DOHH2 (cell line): Measurements from ENCODE around the gene SPAG16.

Experiments used
- H3F3A ChIP-seq: fragments of 200-600 bp; sonication (generic), shearing (Covaris generic); 2 replicates; pipeline ENCODE4 v1.6.0; 2016; ENCODE audit warnings: antibody characterized with exemption, mild to moderate bottlenecking; ENCODE audit not compliant: control insufficient read depth, insufficient read depth
- H3K27ac ChIP-seq: fragments of 200-600 bp; sonication (generic); 2 replicates; pipeline ENCODE4 v1.5.1; 2014; ENCODE audit warnings: low read depth, mild to moderate bottlenecking, low read length, moderate library complexity
- H3K27me3 ChIP-seq: fragments of 200-600 bp; sonication (generic); 2 replicates; pipeline ENCODE4 v1.6.1; 2014; ENCODE audit warnings: mild to moderate bottlenecking, low read length, mixed read lengths; ENCODE audit not compliant: control insufficient read depth
- H3K36me3 ChIP-seq: fragments of 200-600 bp; sonication (generic); 2 replicates; pipeline ENCODE4 v1.6.1; 2014; ENCODE audit warnings: mild to moderate bottlenecking, low read length, moderate library complexity, mixed read lengths; ENCODE audit not compliant: control insufficient read depth
- H3K4me1 ChIP-seq: fragments of 200-600 bp; sonication (generic); 2 replicates; pipeline ENCODE4 v1.6.1; 2014; ENCODE audit warnings: mild to moderate bottlenecking, low read length, mixed read lengths; ENCODE audit not compliant: control insufficient read depth
- H3K4me2 ChIP-seq: fragments of 200-600 bp; sonication (generic); 2 replicates; pipeline ENCODE4 v1.6.0; 2014; ENCODE audit warnings: mild to moderate bottlenecking, low read length, moderate library complexity
- H3K4me3 ChIP-seq: fragments of 200-600 bp; sonication (generic); 2 replicates; pipeline ENCODE4 v1.5.1; 2014; ENCODE audit warnings: mild to moderate bottlenecking, low read length, mixed read lengths
- H3K79me2 ChIP-seq: fragments of 200-600 bp; sonication (generic); 2 replicates; pipeline ENCODE4 v1.6.1; 2014; ENCODE audit warnings: mild to moderate bottlenecking, low read length, mixed read lengths; ENCODE audit not compliant: control insufficient read depth
- H3K9me2 ChIP-seq: fragments of 200-600 bp; sonication (generic); replicated peaks from 2 replicates; pipeline ENCODE4 v1.6.1; 2014; ENCODE audit warnings: mild to moderate bottlenecking, low read length, mixed read lengths; ENCODE audit not compliant: control insufficient read depth
- H3K9me3 ChIP-seq: fragments of 200-600 bp; sonication (generic); 2 replicates; pipeline ENCODE4 v1.6.1; 2014; ENCODE audit warnings: antibody characterized with exemption, low read length, mixed read lengths; ENCODE audit not compliant: control insufficient read depth, insufficient read depth
- H4K20me1 ChIP-seq: fragments of 200-600 bp; sonication (generic); 2 replicates; pipeline ENCODE4 v1.6.0; 2014; ENCODE audit warnings: low read depth, mild to moderate bottlenecking, antibody characterized with exemption, low read length, moderate library complexity; ENCODE audit not compliant: control insufficient read depth, insufficient read depth
- EZH2phosphoT487 ChIP-seq: fragments of 200-600 bp; sonication (generic); IDR thresholded peaks from 2 replicates; pipeline ENCODE4 v1.6.1; 2017; ENCODE audit warnings: borderline replicate concordance, mild to moderate bottlenecking, antibody characterized with exemption, low read length, moderate library complexity, mixed read lengths
- TF ChIP-seq, protein P1 (sequence below): fragments of 200-600 bp; sonication (generic); IDR thresholded peaks from one replicate; pipeline ENCODE4 v1.5.1; 2014; ENCODE audit warnings: antibody characterized with exemption, mild to moderate bottlenecking, low read depth, low read length; ENCODE audit not compliant: poor library complexity, severe bottlenecking

The SPAG16 gene

DNA sequence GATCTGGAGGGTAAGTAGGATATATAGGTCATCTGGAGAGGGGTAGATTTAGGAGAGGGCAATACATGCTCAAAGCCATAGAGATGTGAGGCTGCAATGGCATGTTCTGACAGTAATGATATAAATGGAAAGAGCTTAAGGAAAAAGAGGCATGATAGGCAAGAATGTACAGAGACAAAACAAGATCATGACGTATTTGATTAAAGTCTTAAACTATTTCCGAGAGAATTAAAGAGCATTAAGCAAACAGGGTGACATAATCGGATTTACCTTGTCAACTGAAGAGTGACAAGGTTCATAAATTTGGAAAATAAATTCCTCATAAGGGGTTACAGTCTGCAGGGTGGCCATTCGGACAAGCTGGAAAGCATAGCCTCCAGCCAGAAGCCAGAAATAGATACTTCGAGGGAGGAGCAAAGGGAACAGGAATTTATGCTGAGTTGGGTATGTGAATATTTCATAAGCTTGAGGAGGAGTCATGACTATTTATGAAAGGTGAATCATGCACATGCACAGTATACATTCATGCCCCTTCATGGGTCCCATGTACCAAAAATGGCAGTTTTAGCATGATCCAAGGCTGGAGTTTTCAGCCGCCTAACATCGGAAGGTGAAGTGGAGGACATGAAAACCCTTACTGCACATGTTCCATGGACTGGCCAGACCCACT is 730.4 kb downstream of the SPAG16 start:
- Histone ChIP-seq H4K20me1 (no peaks in the 10 kb centered on the region), H3K9me3 (no peaks in the 10 kb centered on the region), H3F3A (no peaks in the 10 kb centered on the region), H3K27me3 (no peaks in the 10 kb centered on the region), H3K27ac (no peak overlapping the region), H3K9me2 (no peaks in the 10 kb centered on the region), H3K4me1 (no peaks in the 10 kb centered on the region), H3K4me3 (no peak overlapping the region), H3K79me2 (no peaks in the 10 kb centered on the region), H3K4me2 (no peak overlapping the region), H3K36me3 (no peaks in the 10 kb centered on the region)
- TF ChIP-seq, protein P1, sequence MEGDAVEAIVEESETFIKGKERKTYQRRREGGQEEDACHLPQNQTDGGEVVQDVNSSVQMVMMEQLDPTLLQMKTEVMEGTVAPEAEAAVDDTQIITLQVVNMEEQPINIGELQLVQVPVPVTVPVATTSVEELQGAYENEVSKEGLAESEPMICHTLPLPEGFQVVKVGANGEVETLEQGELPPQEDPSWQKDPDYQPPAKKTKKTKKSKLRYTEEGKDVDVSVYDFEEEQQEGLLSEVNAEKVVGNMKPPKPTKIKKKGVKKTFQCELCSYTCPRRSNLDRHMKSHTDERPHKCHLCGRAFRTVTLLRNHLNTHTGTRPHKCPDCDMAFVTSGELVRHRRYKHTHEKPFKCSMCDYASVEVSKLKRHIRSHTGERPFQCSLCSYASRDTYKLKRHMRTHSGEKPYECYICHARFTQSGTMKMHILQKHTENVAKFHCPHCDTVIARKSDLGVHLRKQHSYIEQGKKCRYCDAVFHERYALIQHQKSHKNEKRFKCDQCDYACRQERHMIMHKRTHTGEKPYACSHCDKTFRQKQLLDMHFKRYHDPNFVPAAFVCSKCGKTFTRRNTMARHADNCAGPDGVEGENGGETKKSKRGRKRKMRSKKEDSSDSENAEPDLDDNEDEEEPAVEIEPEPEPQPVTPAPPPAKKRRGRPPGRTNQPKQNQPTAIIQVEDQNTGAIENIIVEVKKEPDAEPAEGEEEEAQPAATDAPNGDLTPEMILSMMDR, result no peak
- no peak for TF ChIP-seq EZH2phosphoT487

DNA sequence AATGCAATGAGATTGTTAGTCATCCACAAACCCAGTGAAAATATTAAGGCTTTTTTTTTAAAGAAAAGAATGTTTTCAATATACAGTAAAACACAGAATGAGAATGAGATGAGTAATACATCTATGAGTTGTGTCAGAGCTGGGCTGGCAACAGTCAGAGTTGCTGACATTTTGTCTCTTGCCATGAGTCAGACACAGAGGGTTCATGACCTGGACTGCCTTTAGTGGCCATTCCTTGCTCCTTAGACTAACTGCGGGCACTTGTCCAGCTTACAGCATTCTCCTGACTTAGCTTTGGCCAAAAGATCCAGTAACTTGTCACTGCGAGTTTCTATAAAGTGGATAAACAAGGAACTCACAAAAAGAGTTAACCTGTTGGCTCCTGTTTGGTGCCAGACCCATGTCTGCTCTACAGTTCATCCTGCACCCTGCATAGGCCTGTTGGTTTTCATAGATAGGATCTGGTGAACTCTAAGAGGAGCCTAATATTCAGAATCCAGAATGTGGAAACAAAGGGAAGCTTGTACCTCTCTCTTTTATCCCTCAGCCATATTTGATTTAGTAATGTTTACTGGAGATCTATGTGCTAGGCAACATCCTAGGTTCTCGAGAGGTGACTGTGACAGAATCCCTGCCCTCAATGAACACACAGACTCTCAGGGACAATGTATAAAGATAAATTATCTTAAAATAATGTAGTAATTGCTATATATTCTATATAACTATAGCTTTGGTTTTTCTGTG is 735.1 kb downstream of the SPAG16 start:
- Histone ChIP-seq H4K20me1 (no peaks in the 10 kb centered on the region), H3F3A (no peaks in the 10 kb centered on the region), H3K4me1 (no peaks in the 10 kb centered on the region), H3K9me3 (no peaks in the 10 kb centered on the region), H3K79me2 (no peaks in the 10 kb centered on the region), H3K36me3 (no peaks in the 10 kb centered on the region), H3K4me2 (no peak overlapping the region), H3K27me3 (no peaks in the 10 kb centered on the region), H3K9me2 (no peaks in the 10 kb centered on the region), H3K4me3 (no peak overlapping the region), H3K27ac (no peak overlapping the region)
- TF ChIP-seq EZH2phosphoT487, result no peak
- TF ChIP-seq, protein P1, result no peak

DNA sequence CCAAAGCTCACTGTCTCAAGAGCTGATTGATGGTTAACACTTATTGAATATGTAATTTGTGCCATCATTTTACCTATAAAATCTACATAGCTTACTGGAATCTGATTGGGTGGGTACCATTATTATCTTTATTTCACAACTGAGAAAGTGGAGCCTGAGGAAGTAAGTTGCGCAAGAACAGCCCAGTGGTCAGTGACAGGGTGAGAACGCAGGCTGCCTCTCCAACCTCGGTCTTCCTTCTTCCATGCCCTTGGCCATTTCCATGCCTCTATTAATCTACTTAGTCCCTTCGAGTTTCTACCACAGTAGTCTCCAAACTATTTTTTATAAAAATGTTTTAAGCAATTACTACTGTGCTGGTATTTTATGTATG is 735.7 kb downstream of the SPAG16 start:
- H3K4me2 ChIP-seq, result no peak overlapping the region
- H3K27me3 ChIP-seq, result no peaks in the 10 kb centered on the region
- H4K20me1 ChIP-seq, result no peaks in the 10 kb centered on the region
- H3K4me3 ChIP-seq, result no peak overlapping the region
- H3K36me3 ChIP-seq, result no peaks in the 10 kb centered on the region
- no peaks in the 10 kb centered on the region for H3K9me2 ChIP-seq
- no peaks in the 10 kb centered on the region for H3K9me3 ChIP-seq
- no peaks in the 10 kb centered on the region for H3K79me2 ChIP-seq
- H3K4me1 ChIP-seq, result no peaks in the 10 kb centered on the region
- H3F3A ChIP-seq, result no peaks in the 10 kb centered on the region
- H3K27ac ChIP-seq, result no peak overlapping the region
- TF ChIP-seq EZH2phosphoT487, result no peak
- TF ChIP-seq, protein P1, result no peak
